Pons (tissue), 1 donor: ENCODE measurements around the gene EVI2A.
A peak's percentile ranks its signal among the peaks of the same experiment; 100 is the strongest.
"Not testable (repeated sequence)": the region's sequence is repeated elsewhere in the genome, so short reads cannot be mapped to it uniquely, and the experiment has no call there.

Experiments used
- DNase-seq: peaks from one replicate; pipeline ENCODE4 v3.0.0-alpha.2; 2016; ENCODE audit warnings: low spot score

Gene EVI2A

DNA sequence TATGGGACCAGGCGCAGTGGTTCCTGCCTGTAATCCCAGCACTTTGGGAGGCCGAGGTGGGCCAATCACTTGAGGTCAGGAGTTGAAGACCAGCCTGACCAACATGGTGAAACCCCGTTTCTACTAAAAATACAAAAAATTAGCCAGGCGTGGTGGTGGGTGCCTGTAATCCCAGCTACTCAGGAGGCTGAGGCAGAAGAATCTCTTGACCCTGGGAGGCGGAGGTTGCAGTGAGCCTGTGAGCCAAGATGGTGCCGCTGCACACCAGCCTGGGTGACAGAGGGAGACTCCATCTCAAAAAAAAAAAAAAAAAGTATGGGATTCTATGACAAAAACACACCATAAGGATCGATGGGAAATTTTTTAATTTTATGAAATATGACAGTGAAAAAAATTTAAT is 9.2 kb downstream of the EVI2A start:
- not testable (repeated sequence) for DNase-seq

DNA sequence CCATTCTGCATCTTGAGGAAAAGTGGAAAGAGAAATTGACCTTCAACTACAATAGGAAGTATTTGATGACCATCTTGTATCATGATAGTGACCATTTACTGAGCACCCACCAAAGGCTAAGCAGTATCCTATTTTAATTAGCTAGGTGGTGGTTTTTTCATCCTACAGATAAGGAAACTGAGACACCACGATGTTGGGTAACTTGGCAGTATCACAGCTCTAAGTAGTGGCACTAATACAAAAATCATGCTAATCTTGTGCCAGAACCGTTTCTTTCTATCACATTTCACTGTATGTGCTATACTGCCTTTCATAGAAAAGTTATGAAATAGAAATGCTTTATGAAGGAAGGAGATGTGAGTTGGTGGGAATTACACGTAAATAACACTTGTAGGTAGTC is 9.9 kb downstream of the EVI2A start:
- no peak for DNase-seq

DNA sequence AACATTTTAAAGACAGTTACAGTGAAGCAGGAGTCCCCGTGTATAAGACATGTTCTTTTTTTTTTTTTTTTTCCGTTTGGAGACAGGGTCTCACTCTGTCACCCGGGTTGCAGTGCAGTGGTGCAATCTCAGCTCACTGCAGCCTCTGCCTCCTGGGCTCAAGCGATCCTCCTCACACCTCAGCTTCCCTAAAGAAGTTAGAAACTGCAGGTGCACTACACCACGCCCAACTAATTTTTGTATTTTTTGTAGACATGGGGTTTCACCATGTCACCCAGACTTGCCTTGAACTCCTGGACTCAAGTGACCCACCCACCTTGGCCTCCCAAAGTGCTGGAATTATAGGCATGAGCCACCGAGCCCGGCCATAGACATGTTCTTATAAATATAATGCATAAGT is 10.5 kb downstream of the EVI2A start:
- no peak for DNase-seq

DNA sequence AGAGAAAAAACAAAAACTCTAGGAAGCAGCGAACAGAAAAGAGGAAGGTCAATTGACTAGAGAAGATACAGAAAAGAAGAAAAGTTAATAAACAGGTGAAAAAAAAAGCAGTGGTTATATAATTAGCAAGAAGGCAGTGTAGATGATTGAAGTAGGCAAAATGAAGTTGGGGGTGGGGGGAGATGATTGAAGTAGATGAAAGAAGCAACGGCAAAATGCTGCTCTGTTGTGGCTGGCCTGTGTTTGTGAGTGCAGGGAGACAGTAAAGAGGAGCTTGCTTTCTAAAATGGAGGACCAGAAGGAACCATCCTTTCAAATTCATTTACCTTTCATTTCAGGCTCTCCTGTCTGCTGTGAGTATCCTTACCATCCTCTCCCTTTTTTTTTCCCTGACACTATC is 11.2 kb downstream of the EVI2A start:
- DNase-seq = peak; percentile 51

DNA sequence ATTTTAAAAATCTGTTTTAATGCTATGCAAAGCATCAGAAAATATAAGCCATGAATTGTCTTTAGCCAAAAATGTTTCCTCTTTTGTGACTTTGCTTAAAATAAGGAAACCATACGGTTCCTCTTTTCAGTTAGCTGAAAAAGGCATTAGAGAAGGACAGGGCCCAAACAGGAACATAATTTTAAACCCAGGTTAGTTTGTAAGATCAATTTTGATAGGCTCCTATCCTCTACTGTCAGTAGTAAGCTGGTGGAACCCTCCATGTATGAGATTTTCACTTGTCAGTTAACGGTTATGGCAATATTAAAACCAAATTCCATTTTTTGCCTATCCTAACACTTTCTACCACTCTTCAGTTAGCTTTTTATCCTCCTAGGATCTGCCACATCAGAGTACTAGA is 11.9 kb downstream of the EVI2A start:
- peak; percentile 64 for DNase-seq

DNA sequence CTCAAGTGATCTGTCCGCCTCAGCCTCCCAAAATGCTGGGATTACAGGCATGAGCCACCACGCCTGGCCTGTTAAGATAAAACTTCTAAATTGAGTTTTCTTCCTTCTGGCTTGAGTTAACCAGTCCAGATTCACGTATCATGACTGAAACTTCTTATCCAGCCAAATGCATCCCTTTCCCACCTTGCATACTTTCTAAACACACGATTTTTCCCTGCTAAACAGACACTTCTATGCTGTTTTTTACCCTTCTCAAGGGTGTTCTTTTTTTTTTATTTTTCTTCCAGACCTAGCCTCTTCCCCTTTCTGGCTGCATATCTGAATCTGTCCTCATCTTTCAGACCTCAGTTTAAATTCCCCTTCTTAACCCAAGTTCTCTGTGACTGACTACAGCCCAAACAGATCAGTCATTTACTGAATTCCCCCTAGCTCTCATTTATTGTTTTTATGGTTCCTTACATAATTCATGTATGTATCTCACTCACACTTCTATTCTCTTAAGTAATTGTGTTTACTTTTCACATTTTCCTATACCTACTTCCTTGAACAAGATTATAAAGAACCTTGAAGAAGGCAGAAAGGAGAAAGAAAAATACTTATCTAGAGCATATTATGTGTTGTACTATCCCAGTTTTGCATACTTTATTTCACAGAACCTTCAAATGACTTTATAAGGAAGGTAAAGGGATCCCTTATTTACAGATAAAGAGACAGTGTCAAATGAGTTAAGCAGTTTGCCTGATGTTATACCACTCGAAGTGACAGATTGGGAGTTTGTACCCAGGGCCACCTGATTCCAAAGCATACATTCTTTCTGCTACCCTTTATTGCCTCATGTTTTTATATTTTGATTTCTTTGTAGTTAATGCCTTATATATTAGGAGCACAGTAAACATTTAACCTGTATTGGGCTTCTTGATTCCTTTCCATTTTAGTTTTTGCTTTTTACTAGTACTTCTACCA is 12.8 kb downstream of the EVI2A start:
- peak; percentile 58 for DNase-seq

DNA sequence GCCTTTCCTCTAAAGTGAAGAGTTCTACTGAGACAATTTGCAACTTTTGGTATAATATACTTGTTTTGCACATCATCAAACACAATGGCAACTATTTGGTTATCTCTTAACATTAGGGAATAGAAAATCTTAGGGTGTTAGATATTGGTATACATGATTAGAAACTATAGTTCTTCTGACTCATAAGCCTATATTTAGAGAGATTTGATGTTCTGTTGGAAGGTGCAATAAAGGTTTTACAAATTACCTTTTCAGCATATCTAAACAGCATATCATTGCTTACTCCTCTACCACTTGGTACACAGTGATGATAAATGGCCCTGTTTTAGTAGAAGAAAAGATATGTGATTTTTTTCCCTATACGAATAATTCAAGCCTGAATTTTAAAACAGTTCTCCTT is 13.8 kb downstream of the EVI2A start:
- no peak for DNase-seq

DNA sequence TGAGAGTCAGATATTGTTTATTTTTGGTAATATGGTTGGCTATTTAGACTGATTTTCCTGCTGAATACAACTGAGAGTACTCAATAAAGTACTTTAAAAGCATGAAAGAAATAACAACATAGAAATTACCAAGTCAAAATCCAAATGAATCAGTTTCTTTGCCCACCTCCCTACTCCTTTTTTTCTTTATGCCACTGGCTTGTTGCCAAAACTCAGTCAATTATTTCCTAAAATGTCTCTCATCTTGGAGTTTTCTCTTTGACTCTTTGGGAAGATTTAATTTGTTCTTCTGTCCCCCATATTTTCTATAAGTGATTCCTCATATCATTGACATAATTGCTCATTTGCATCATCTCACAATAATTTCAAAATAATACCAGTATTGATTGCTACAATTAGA is 21.8 kb downstream of the EVI2A start:
- DNase-seq = no peak

DNA sequence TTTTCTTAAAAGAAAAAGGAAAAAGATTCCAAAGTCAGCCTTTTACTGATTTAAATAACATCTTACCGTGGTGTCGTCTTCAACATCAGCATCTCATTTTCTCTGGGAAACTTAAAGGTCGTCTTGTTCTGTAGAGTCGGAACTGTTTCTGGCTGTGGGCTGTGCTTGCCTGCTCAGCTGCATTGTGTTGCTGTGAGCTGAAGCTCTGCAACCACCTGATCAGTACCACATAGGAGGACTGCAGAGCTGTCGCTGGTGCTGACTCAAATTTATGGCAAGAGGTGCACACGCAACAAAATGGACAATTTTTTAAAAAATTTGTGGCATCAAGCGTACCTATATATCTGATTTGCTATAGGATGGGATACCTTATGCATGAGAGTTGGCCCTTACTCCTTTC is 24.3 kb downstream of the EVI2A start, which contains the start of gene OMG:
TSS of gene OMG (minus strand) at position 150 of the 400 bp plus-strand sequence. CDS start 908 bp downstream, outside the sequence.
- peak; percentile 92 for DNase-seq

DNA sequence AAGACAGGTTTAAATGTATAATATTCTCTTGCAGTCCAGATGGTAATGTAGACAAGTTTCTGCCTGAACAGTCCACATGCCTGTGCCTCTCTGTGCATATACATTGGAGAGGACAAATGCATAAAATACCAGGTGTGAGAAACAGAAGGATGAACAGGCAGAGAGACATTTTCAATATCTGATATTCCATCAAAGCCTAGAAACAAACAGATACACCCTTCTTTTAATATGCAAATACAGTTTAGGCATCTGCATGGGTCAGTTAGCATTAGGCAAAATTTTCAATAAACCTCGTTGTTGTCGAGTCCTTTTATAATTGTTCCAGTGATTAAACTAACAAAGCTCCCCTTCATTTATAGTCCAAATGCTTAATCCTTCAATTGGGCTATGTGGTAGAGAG is 25.3 kb downstream of the EVI2A start:
- DNase-seq = peak; percentile 89

DNA sequence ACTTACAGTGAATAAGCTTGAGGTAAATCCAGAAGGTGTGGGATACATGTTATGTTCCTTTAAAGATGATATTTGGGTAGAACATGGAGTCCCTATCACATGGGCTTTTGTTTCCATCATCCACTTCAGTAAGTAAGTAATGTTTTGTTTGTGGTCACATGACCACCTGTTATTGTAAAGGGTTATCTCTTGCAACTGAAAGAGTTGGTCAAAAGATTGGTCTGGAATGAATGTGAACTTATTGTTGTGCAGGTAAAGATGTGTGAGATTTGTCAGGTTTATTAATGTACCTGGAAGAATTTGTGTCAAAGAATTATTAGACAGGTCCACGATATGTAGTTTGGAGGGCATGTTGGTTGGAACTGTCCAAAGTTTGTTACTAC is 25.9 kb downstream of the EVI2A start:
- DNase-seq = no peak

DNA sequence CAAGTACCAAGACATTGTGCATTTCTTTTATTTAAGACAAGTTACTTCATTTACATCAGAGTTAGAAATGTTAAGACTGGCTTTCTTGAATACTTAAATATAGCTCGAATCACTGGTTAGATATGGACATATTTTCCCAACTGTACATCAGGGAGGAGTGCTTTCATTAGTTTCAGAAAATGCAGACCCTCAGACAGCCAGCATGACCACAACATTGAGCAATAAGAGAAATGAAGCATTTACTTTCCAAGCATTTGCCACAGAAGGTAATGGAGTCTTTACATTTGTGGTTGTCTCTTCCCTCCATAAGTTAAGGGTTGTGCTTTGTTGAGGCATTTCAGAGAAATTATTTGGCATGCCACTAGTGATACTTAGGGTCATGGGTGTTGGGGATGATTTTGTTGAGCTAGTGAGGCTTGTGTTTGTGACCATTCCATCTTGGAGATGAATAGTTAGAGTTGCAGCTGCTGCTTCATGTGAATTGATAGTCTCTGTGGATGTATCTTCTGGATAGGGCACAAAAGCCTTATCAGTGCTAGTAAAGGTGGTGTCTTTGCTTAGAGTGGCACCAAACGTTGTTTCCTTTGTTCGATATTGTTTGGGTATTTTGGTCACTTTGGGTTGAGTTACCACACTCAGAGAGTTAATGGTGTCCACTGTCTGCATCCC is 26.5 kb downstream of the EVI2A start:
- DNase-seq = peak; percentile 74

DNA sequence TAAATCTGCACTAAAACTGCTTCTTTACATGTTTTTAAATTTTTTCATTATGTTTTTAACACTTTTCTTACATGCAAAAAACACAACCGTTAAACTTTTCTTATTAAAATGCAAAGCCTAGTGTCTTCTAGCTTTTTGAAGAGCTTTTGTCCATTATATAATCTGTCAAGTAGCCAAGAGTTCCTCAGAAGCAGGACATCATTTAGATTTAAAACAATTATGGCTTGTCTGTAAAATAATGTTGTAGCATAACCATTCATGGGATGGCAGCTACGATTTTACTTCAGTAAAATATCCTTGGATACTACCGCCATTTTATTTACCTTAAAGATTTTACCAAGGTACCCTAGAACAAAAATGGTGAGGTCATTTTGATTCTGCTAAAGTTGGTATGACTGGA is 27.2 kb downstream of the EVI2A start:
- peak; percentile 88 for DNase-seq

DNA sequence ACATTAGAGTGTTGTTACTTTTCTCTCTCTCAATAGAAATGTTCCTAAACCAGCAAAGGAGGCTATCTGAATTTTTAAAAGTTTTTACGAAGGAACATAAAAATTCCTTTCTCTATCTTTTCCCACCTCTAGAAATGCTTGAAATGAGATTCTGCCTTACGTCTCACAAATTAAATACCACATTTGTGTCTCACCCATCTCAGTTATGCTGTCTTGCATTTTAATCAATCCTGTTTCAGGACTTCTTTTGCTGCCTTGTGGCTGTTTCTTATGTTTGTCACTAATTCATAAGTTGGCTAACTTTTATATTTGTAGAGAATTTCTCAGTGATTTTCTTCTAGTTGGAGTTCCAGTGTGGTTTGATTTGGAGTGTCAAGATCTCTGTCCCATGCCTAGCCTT is 27.8 kb downstream of the EVI2A start:
- DNase-seq = no peak

DNA sequence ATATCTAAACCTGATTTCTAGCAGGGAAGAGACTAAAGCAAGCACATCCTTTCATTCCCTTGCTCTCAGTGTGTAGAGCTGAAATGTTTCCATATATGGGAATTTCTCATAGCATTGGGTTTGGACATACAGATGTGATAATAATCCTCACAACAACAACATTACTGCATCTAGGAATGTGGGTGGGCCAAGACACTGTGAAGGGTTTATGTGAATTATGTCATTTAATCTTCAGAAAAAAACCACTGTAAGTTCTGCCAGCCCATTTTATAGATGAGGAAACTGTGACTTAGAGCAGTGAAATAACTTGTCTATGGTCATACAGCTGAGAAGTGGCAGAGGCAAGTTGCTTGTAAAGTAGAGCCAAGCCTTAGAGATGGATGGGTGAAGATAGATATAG is 29.6 kb downstream of the EVI2A start:
- no peak for DNase-seq

DNA sequence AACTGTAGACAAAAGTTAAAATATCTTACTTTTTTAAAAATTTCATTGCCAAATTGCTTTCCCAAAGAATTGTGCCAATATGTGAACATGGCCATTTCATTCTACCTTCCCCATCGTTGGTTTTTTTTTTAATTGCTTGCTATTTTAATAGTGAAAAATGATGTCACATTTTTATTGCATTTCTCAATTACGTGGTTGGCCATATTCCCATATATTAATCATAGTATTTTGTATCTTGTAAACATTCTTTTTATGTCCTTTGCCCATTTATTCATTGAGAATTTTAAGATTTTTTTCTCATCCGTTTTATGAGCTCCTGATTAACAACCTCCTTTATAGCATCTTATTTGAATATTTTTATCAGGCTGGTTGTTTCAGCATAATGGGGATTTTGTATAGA is 31.6 kb downstream of the EVI2A start:
- no peak for DNase-seq

DNA sequence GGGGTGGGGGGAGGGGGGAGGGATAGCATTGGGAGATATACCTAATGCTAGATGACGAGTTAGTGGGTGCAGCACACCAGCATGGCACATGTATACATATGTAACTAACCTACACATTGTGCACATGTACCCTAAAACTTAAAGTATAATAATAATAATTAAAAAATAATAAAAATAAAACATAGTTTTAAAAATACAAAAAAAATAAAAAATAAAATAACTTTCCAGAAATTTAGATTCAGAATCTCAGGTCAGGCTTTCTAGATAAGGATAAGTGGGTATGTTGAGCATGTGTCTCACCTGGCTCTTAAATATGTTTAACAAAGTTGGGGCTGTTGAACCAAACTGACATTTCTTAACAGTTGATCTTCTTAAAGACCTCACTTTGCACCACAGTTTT is 33.5 kb downstream of the EVI2A start:
- not testable (repeated sequence) for DNase-seq

DNA sequence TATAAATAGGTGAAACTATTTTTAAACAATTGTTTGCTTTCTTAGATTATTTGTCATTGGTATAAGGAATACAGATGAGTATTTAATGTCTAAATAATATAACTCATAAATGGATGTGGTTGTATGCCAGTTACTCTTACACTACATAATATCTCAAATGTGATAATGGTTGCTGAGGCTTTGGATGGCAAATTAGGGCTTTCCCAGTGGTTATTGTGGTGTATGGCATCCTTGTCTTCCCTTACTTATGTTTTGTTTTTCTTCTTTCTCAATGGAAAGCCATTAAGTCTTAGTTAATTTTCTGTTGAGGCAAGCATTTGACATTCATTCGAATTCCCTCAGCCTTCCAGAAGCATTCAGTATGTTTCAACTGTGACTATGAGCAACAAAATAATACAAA is 34.8 kb downstream of the EVI2A start:
- no peak for DNase-seq

DNA sequence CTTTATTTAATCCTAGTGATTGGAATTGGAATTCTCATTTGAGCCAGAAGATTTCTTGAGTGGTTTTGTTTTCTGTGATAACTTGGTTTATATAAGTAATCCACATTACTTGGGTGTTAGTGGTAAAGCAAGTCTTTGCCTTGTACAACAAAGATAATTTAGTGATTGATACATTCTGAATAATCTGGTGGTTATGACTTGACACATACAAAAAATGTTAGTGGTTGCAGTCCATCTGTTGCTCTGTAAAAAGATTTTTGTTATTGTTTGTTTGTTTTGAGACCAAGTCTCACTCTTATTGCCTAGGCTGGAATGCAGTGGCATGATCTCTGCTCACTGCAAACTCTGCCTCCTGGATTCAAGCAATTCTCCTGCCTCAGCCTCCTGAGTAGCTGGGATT is 37.6 kb downstream of the EVI2A start:
- no peak for DNase-seq

DNA sequence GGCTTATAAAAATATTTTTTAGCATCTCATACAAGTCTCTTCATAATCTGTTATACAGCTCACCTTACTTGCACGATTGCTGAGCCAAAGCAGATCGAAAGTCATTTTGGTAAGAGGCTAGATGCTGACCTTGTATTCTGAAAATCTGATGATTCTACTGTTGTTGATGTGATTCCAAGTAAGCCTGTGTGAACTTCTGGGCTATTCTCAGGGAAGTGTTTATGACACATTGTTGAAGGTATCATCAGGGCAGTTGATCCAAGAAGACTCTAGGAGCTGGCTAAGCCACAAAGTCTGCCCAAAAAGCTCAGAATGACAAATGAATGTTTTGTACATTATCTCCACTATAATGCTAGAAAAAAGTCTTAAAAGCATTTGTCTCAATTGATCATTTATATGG is 40.4 kb downstream of the EVI2A start:
- no peak for DNase-seq

DNA sequence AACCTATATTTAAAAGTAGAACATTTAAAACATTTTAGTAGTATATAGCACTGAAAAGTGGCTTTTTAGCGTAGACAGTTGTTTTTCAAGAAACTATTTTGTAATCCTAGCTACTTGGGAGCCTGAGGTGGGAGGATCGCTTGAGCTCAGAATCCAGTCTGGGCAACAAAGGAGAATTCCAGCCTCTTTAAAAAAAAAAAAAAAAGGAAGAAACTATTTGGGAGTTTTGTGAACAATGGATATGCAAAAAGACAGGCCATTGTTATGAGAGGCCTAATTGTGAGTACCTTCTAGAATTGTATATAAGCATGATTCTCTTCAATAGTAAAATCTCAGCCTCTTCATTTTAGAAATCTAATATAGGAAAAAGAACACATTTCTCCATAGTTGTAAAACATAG is 42.0 kb downstream of the EVI2A start:
- no peak for DNase-seq

DNA sequence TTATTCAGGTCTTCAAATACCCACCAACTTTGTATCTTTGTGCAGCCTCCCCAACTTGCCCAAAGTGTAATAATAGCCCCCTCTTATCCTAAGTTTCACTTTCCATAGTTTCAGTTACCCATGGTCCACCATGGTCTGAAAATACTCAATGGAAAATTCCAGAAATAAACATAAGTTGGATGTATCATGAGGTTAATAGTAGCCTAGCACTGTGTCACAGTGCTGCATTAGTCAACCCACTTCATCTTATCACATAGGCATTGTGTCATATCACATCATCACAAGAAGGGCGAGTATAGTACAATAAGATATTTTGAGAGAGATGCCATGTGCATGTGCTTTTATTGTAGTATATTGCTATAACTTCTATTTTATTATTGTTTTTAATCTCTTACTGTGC is 46.3 kb downstream of the EVI2A start:
- DNase-seq = no peak

DNA sequence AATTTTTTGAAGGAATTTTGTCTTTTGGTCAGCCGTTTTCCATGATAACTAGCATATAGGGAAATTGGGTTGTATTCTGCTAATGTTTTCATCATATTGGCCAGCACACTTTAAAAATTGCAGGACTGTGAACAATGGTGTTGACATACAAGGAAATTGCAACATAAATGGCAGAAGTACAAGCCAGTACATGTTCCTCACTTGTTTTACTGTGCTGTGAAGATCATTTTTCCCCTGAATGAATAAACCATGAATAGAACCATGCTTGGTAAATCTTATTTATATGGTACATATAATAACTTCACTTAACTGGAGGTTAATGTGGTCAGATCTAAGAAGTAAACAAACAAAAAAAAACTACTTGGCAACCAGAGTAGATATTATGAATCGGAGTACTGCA is 47.2 kb downstream of the EVI2A start:
- no peak for DNase-seq
